ENCODE measurements around the gene SLC36A3. TPM values are rescaled to one million over a fixed set of nuclear protein-coding genes. Genes with fewer than 3 reads are reported as not detected.
"Not testable (repeated sequence)": the region's sequence is repeated elsewhere in the genome, so short reads cannot be mapped to it uniquely, and the experiment has no call there.

SLC36A3 gene
- total RNA-seq, 1 donor from 2014 or later: not detected

DNA sequence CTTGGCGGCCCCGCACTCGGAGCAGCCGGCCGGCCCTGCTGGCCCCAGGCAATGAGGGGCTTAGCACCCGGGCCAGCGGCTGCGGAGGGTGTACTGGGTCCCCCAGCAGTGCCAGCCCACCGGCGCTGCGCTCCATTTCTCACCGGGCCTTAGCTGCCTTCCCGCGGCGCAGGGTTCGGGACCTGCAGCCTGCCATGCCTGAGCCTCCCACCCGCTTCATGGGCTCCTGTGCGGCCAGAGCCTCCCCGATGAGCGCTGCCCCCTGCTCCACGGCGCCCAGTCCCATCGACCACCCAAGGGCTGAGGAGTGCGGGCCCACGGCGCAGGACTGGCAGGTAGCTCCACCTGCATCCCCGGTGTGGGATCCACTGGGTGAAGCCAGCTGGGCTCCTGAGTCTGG is 5.7 kb upstream of the SLC36A3 start:
- intact Hi-C loops (cut with micrococcal nuclease): not testable (repeated sequence)

DNA sequence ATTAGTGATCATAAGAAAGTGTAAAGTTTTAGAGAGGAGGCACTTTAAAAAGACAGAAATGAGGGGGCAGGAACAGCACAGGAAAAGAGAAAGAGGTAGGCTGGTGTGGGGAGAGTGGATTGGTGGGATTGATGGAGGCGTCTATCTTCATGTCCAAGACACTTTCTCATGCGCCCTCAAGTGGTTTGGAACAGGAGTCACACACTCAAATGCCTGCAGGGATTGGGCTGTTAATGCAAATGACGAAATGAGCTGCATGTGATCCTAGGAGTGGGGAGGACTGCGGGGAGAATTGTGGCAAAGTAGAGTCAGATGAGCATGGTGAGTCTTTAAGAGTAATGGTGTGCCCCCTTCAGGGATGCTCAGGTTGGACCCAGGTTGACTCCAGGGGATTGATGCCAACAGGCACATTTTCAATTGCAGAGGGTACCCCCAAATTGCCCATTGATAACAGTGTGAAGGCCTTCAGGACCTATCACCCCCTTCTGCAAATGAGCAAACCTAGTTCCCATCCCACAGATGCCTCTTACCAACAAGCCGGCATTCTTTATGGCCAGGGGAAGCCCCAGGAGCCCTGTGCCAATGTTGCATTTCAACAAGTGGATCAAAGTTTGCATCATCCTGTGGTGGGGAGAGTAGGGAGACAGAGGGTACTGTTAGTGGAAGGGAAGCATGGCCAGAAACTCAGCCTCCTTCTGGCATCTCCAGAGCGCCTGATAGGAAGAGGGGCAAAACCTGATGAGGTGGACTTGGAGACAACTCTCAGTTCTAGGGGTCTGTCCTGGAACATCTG is 5.3 kb downstream of the SLC36A3 start:
- intact Hi-C loops (cut with micrococcal nuclease): loop anchor here (1.0 to 2.0 kb wide), 3 partner anchors 73 to 173 kb away; partner anchors contain the start of gene CCDC69

DNA sequence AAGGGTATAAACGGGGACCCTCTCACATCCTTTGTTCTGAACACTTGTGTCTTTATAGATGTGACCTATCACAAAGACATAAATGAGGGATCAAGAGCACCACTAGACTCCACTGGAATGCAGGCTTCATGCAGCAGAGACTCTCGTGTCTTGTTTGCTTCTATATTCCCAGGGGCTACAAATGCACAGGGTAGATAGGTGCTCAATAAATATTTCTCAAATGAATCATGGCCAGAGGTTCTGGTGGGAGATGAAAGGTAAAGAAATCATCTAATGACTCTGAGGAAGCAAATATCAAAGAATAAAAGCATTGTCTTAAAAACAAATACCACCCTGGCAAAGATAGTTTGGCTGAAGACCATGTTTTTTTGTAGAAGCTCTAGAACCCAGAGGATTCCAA is 6.6 kb downstream of the SLC36A3 start:
- intact Hi-C loops (cut with micrococcal nuclease): no loop called here

DNA sequence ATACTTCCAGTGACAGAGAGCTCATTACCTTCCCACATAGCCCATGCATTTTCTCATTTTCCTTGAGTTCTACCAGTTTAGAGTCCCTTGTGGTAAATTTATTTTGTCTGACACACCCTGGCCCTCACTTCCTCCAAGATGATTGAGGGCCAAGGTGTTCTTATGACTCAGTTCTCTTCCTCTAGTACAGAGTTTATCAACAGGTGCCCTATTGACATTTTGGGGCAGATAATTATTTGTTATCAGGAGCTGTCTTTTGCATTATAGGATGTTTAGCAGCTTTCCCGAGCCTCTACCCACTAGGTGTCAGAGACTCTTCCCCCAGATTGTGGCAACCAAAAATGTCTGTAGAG is 7.1 kb downstream of the SLC36A3 start:
- intact Hi-C loops (cut with micrococcal nuclease): no loop called here

DNA sequence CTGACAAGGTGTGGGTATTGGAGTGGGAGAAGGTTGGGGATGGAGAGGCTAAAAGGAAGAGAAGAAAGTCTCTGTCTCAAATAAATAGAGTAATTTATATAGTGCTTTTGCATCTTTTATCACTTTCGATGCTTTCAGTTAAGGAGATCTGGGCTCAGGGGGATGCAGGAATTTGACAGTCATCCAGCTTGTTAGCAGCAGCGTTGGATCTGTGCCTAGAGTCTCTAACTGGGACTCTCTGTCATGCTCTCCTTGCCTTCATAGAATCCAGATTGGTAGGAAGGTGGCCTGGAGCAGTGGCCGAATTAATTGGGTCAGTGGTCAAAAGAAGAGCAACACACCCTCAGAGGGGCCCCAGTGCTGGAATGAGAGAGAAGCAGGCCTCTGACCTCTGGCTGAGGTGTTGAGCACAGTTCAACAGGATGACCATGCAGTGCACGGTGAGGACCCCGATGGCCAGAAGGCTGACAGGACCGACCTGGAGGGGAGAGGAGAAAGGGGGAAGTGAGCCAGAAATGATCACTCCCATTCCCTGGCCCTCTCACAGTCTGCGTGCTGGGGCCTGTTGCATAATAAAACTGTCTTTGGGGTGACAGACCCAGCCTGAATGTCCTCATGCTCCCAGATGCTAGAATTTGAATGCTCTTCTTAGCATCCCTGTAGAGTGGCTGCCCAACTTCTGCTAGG is 7.6 kb downstream of the SLC36A3 start:
- intact Hi-C loops (cut with micrococcal nuclease): no loop called here

DNA sequence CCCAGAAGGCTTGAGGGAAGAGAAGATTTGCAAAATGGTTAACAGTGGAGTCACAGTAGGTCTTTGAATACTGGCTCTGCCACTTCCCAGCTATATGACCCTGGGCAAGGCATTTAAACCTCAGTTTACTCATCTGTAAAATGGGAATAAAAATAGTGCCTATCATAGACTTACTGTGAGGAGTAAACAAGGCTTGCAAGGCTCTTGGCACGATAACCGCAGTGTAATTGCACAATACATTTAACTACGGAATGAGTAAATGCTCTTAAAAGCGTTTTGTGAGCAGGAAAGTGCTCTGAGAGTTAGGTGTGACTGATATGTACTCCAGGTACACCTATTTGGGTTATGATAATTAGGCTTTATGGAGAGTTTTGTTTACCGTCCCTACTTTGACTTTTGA is 8.4 kb downstream of the SLC36A3 start:
- intact Hi-C loops (cut with micrococcal nuclease): no loop called here

DNA sequence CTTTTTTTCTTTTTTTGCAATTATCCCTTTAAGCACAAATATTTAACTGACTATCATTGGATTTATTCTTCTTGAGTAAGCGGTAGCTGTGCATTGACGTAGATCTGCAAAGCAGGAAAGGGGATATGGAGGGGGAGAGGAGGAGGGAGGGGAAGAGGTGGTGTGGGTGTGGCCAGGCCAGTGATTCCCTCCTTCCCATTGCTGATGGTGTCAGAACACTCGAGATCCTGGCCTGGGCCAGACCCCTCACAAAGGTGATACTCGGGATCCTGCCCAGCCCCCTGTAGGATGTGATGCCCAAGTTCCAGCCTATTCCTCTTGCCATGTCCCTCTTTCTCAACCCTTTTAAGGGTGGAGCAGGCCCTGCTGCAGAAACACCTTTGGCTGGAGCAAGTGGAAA is 9.9 kb downstream of the SLC36A3 start:
- intact Hi-C loops (cut with micrococcal nuclease): no loop called here

DNA sequence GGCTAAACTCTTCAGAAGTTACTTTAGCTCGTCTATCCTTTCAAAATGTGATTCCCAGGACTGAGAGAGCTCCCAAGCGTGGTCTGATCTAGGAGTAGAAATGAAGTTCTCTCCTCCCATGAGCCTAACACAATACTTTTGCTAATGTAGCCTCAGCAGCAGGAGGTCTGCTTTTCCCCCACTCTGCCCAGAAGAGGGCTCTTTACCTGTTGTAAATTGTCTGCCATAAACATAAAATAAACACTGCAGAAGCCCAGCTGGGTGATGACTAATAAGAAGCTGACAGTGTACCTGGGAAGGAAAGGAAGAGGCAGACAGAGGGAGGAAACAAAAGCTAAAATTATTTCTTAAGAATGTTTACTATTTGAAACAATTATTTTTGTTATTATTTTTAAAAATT is 15.4 kb downstream of the SLC36A3 start:
- intact Hi-C loops (cut with micrococcal nuclease): no loop called here

DNA sequence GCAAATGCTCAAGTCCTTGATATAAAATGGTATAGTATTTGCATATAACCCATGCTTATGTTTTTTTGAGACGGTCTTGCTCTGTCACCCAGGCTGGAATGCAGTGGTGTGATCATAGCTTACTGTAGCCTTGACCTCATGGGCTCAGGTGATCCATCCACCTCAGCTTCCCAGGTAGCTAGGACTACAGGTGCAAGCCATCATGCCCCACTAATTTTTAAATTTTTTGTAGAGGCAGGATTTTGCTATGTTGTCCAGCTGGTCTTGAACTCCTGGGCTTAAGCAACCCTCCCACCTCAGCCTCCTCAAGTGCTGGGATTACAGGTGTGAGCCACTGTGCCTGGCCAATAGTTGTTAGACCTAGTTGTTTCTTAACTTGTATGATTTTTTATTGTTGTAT is 17.3 kb downstream of the SLC36A3 start:
- intact Hi-C loops (cut with micrococcal nuclease): no loop called here

DNA sequence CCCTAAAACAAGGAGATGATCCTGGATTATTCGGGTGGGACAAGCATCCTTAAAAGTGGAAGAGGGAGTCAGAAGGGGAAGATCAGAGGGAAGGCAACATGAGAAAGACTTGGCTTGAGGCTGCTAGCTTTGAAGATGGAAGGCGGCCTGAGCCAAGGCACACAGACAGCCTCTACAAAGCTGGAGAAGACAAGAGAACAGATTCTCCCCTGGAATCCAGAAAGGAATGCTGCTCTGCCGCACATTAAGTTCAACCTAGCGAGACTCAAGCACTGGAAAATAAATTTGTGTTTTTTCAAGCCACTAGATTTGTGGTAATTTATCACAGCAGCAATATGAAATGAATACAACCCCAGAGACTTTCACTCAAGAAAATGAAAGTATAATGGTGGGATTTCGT is 17.9 kb downstream of the SLC36A3 start:
- intact Hi-C loops (cut with micrococcal nuclease): no loop called here

DNA sequence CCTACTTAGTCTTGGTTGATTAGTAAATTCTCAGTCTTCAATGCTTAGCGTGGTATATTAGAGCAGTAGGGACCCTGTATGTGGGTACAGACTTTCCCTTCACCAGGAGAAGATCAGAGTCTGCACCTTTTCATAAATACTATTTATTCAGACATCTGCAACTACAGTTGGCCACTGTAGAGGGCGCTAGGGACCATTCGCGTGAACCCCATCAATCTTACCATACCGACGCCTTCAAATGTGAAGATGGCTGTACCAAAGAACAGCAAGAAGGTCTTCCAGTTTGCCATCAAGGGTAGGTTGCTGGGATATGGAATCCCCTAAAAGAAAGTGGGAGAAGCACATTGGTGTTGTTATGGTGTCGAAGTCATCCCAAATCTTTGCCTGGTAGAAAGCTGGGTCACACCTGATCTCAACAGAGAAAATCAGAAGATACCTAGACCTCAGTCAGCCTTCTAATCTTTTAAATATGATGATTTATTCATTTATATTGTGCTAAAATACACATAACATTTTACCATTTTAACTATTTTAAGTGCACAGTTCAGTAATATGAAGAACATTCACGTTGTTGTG is 19.1 kb downstream of the SLC36A3 start:
- intact Hi-C loops (cut with micrococcal nuclease): loop anchor here (1.0 kb wide), 1 partner anchor 32 kb away; no protein-coding TSS in a partner anchor

DNA sequence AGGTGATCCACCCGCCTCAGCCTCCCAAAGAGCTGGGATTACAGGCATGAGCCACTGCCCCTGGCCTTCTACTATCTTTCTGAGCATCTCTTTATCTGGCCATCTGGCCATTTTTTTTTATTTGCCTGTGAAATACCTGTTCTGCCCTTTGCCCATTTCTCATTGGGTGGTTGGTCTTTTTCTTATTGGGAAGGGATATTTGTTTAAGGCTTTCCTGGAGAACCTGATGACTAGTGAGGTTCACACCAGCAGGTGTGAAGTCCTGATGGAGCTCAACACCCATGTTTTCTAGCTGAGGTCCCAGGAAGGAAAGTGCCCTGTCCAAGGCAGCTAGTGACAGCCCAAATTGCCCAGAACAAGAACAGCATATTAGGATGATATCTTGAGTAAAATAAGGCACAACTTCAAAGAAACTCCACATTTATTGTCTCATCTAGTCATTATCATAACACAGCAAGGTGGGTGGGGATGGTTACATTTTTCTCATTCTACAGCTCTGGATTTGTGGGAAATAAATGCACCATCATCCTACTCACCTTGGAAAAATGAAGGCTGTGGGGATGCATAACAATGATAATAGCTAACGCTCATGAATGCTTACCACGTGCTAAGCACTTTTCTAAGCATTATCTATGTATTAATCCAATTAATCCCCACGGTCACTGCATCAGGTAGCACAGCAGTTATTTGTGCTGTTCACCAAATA is 20.3 kb downstream of the SLC36A3 start:
- intact Hi-C loops (cut with micrococcal nuclease): no loop called here

DNA sequence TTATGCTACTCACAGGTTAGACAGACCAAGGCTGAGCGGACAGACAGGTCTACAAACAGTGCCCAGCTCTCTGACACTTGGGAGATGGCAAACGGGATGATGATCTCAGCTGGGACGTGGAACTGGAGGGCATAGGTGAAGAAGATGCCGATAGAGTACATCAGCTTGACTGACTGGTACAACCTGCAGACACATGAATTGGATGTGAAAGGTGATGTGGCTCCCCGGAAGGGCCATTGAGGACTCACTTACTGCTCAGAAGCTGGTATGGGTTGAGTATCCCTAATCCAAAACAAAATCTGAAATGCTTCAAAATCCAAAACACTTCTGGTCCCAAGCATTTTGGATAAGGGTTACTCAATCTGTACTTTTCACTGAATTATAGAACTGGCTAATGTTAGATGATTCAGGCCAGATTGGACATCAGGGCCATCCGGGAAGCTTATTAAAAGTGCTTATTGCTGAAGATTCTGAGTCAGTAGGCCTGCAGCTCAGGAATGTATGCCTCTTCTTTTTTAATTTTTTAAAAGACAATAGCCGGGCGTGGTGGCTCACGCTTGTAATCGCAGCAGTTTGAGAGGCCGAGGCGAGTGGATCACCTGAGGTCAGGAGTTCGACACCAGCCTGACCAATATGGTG is 22.4 kb downstream of the SLC36A3 start:
- intact Hi-C loops (cut with micrococcal nuclease): no loop called here

DNA sequence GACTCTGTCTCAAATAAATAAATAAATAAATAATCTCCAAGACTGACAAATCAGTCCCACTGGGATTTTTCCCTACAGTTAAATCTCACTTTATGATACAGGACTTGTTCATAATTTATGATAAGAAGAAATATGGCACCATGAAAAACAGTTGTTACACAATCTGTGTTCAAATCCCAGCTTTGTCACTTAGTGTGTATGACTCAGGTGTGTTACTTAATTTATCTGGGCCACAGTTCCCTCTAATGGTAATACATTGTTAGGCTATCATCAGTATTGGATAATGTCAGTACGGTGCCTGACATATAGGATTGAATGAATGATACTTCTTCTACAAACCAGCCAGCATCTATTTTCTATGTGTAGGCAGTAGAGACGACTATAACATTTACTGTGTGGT is 23.1 kb downstream of the SLC36A3 start:
- intact Hi-C loops (cut with micrococcal nuclease): no loop called here

DNA sequence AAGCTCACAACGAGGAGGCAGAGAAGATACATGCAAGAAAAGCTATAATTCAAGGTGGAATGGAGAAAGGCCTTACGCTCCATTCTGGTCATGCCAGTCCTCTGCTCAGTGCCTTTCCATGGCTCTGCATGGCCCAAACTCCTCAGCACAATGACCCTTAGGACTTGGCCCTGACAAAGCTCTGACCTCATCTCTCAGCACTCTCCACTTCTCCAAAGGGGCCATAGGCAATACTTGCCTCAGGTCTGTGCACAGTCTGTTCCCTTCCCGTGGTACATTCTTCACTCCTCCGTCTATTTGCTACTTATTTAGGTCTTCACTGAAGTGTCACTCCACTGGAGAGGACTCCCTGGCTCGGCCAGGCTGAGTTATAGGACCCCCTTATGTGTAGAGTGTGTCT is 24.7 kb downstream of the SLC36A3 start:
- intact Hi-C loops (cut with micrococcal nuclease): no loop called here

DNA sequence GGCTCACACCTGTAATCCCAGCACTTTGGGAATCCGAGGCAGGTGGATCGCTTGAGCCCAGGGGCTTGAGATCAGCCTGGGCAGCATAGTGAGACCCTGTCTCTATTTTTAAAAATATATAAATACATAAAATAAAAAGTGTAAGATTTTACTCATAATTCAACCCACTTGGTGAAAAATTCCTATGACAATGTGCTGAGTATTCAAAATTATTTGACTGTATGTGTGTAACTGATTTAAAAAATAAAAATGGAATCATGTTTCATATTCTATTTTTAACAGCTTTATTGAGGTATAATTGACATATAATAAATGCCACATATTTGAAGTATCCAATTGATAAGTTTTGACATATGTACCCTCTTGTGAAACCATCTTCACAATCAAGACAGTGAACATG is 27.8 kb downstream of the SLC36A3 start:
- intact Hi-C loops (cut with micrococcal nuclease): no loop called here

DNA sequence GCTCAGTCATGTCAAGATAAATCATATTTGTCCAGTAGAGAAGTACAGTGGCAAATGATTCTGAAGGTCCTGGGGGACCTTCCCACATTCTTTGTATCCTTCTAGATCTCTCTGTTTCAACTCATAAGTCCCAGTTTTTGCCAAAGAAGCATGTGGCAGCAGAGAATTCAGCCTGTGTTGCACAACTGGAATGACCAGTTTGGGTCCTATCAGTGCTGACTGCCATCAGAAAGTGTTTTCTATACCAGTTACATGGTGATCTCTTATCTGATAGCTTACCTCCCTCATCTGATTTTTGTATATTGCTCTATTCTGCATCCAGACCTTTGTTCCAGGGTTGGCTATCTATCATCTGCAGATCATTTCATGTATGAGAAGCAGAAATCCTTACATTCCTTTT is 28.9 kb downstream of the SLC36A3 start:
- intact Hi-C loops (cut with micrococcal nuclease): loop anchor here (5.0 kb wide), 1 partner anchor 43 kb away; no protein-coding TSS in a partner anchor

DNA sequence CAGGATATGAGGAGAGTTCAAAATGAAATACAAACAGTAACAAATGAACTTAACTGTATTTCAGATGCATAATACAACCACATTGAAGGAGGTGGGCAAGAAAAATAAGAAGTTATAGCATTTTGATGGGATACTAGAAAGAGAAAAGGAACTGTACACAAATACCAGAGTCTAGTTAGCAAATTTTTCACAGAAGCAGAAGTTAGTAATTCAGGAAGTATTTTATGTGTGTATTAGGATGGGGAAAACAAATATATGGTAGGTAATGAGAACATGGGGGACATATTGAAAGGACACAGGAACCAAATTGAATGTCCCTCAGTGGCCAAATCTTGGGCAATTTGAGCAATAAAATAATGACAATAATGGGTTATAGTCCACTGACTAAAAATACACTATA is 32.2 kb downstream of the SLC36A3 start:
- intact Hi-C loops (cut with micrococcal nuclease): loop anchor here (5.0 kb wide), 1 partner anchor 46 kb away; no protein-coding TSS in a partner anchor

DNA sequence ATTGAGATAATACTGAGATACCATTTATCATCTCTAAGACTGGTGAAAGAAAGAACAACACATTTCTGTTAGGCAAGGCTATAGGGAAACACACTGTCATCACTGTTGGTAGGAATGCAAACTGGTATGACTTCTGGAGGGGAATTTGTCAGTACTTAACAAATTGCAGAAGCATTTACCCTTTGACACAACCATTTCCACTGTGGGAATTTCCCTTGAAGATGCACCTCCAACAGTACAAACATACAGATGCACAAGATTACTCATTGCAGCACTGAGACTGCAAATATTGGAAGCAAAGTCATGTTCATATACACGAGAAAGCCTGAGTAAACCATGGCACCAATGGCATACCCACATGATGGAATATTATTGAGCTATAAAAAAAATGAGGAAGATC is 33.0 kb downstream of the SLC36A3 start:
- intact Hi-C loops (cut with micrococcal nuclease): loop anchor here (1.0 to 5.0 kb wide), 3 partner anchors 17 to 56 kb away; partner anchors contain the start of gene GM2A

DNA sequence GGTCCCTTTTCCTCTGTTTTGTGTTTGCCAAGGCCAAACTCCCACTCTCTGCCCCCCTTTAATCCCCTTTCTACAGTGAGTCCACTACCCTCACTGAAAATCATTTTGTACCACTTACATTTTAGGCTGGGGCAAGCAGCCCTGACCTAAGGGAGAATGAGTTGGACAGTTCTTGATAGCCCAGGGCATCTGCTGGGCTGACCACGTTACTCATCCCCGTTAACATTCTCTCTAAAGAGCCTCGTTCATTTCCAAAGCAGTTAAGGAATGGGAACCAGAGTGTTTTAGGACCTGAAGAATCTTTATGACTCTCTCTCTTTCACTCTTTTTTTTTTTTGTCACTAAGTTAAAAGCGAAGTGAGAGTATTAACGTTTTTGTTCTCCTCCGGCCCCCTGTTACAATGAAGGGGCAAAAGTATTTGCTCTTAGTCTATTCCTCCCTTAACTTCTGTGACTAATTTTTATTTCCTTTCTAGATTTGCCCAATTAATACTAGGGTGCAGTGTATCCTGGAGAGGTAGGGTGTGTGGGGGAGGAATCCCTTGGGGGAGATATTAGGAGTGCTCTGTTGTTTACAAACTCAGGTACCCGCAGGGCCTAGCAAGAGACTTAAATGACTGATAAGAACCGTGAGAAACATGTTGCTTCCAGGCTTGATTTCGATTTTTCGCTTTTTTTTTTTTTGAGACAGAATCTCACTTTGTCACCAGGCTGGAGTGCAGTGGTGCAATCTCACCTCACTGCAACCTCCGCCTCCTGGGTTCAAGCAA is 35.9 kb downstream of the SLC36A3 start:
- intact Hi-C loops (cut with micrococcal nuclease): no loop called here

Measured in T-helper 1 cell treated with Interleukin-12 subunit alpha and Interleukin-12 subunit beta and Interleukin-4 antibody, amounts not matched to agents 30 ng/mL and 1 ng/mL, for 36 hours (primary cell).